Lung (tissue), 12 donors: ENCODE results near the gene TSEN15. TPM values are rescaled to one million over a fixed set of nuclear protein-coding genes. Genes with fewer than 3 reads are reported as not detected.
"Not testable (repeated sequence)": the region's sequence is repeated elsewhere in the genome, so short reads cannot be mapped to it uniquely, and the experiment has no call there.

Source experiments
- ATAC-seq: fragments of 200-7000 bp; cut with Tn5 transposase; one replicate; pipeline ENCODE4 v1.9.1; 2020; ENCODE audit warnings: moderate number of reproducible peaks; ENCODE audit not compliant: insufficient read depth, low FRiP score
- DNase-seq, 3 donors: peaks; one replicate each; pipeline ENCODE4 v3.0.0-alpha.2; 2013 to 2017
- H3K27ac ChIP-seq, 2 donors: one replicate each; pipeline ENCODE4 v1.5.1; 2013; ENCODE audit warnings: mild to moderate bottlenecking in 2 of 2, moderate library complexity in 2 of 2, control low read depth in 1 of 2, inconsistent platforms in 1 of 2, low read depth in 1 of 2, low read length in 1 of 2
- H3K27me3 ChIP-seq, 3 donors: one replicate each; pipeline ENCODE4 v1.5.1; 2013; ENCODE audit warnings: low read length in 2 of 3; ENCODE audit not compliant: control insufficient read depth in 3 of 3, insufficient read depth in 3 of 3
- H3K36me3 ChIP-seq, 4 donors: one replicate each; pipeline ENCODE4 v1.5.1; 2013; ENCODE audit warnings: low read length in 4 of 4, mild to moderate bottlenecking in 1 of 4, moderate library complexity in 1 of 4; ENCODE audit not compliant: control insufficient read depth in 4 of 4, insufficient read depth in 4 of 4
- H3K4me1 ChIP-seq, 5 donors: one replicate each; pipeline ENCODE4 v1.5.1; 2013; ENCODE audit warnings: low read length in 5 of 5, mild to moderate bottlenecking in 2 of 5, moderate library complexity in 1 of 5; ENCODE audit not compliant: control insufficient read depth in 5 of 5, insufficient read depth in 5 of 5
- H3K4me3 ChIP-seq: one replicate; pipeline ENCODE4 v1.5.1; 2013; ENCODE audit warnings: mild to moderate bottlenecking, control low read depth, moderate library complexity
- H3K9ac ChIP-seq, 2 donors: one replicate each; pipeline ENCODE4 v1.5.1; 2013; ENCODE audit warnings: low read length in 2 of 2, control low read depth in 1 of 2; ENCODE audit not compliant: insufficient read depth in 1 of 2
- H3K9me3 ChIP-seq, 4 donors: one replicate each; pipeline ENCODE4 v1.5.1; 2013; ENCODE audit warnings: low read length in 3 of 4, mild to moderate bottlenecking in 1 of 4, moderate library complexity in 1 of 4; ENCODE audit not compliant: control insufficient read depth in 4 of 4, insufficient read depth in 3 of 4
- CTCF ChIP-seq: IDR thresholded peaks from 2 replicates; pipeline ENCODE4 v1.5.1; 2012; ENCODE audit warnings: mild to moderate bottlenecking; ENCODE audit errors: control extremely low read depth, extremely low read depth
- WGBS, 2 donors: extraction: QIAGEN DNeasy Blood & Tissue Kit; methylation state at CpG; one replicate each; pipeline ENCODE4 v1.1.7; 2013; 5-methylcytosine and 5-hydroxymethylcytosine counted together
- polyA plus RNA-seq, 2 donors: library from polyadenylated mRNA; stranded (reverse); fragments of 200-250 nt; gene quantifications; one replicate each; pipeline ENCODE4 v1.2.1, GENCODE V29; 2013
- total RNA-seq, 2 donors: library from RNA; depleted of rRNA in 1 of 2; stranded (reverse); fragments of >200 nt in 1 of 2; gene quantifications; one replicate each; pipeline ENCODE4 v1.2.1, GENCODE V29; 2014 to 2021
- donor health status: control.
- donor health status: control.
- donor health status: Bipolar disorder and iron deficiency.
- donor health status: healthy.
- donor health status: DM: yes; HTN: yes; CAD: no.

Gene TSEN15
- total and polyA plus RNA-seq, 4 donors: 18.8 to 32.8 (median 31.1) TPM

GRCh38 chr1:184088037-184088436 lies 36.5 kb downstream of the TSEN15 start:
- 86% methylated on average over 8 of the region's 8 CpGs for WGBS, 2 donors
- Histone ChIP-seq H3K4me1 (peaks cover 0 to 9% (median 0%) of the 10 kb centered on the region in 5 donors), H3K27ac (no peak overlapping the region), H3K27me3 (no peaks in the 10 kb centered on the region), H3K9ac (no peak overlapping the region), H3K36me3 (no peaks in the 10 kb centered on the region), H3K9me3 (peaks cover 0 to 3% (median 1%) of the 10 kb centered on the region in 4 donors), H3K4me3 (no peak overlapping the region)
- no peak for TF ChIP-seq CTCF
- ATAC-seq (no peak), DNase-seq (no peak)

- H3K36me3 ChIP-seq: peaks cover 0 to 2% (median 0%) of the 10 kb centered on the region in 4 donors
- H3K4me1 ChIP-seq: no peaks in the 10 kb centered on the region
- H3K9me3 ChIP-seq: no peaks in the 10 kb centered on the region
- H3K9ac ChIP-seq: no peak overlapping the region
- H3K27me3 ChIP-seq: no peaks in the 10 kb centered on the region
- no peak overlapping the region for H3K4me3 ChIP-seq
- H3K27ac ChIP-seq: no peak overlapping the region
- DNase-seq (no peak), ATAC-seq (no peak)
- TF ChIP-seq CTCF: no peak
- 95 to 97% methylated on average over 2 of the region's 2 CpGs for WGBS, 2 donors
Measured at GRCh38 chr1:184093071-184093470, 41.5 kb downstream of the TSEN15 start.

- Histone ChIP-seq H3K9ac (no peak overlapping the region), H3K4me1 (no peaks in the 10 kb centered on the region), H3K4me3 (no peak overlapping the region), H3K27me3 (no peaks in the 10 kb centered on the region), H3K36me3 (peaks cover 0 to 2% (median 0%) of the 10 kb centered on the region in 4 donors), H3K9me3 (no peaks in the 10 kb centered on the region), H3K27ac (no peak overlapping the region)
- DNase-seq (no peak), ATAC-seq (no peak)
- TF ChIP-seq CTCF: no peak
- 95 to 100% methylated on average over 1 of the region's 1 CpG for WGBS, 2 donors
Measured at GRCh38 chr1:184096005-184096404, 44.5 kb downstream of the TSEN15 start.

DNA sequence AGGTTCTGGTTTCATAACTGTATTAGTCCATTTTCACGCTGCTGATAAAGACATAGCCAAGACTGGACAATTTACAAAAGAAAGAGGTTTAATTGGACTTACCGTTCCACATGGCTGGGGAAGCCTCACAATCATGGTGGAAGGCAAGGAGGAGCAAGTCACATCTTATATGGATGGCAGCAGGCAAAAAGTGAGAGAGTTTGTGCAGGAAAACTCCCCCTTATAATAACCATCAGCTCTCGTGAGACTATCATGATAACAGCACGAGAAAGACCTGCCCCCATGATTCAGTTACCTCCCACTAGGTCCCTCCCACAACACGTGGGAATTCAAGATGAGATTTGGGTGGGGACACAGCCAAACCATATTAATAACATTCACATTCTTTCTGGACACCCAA lies 45.0 kb downstream of the TSEN15 start:
- H3K36me3 ChIP-seq, H3K4me3 ChIP-seq, ATAC-seq, H3K27ac ChIP-seq, DNase-seq, H3K4me1 ChIP-seq, H3K27me3 ChIP-seq, H3K9me3 ChIP-seq, H3K9ac ChIP-seq: not testable (repeated sequence)
- 93 to 94% methylated on average over 5 of the region's 5 CpGs for WGBS, 2 donors
